Suprapubic skin (tissue), 4 donors: Measurements from ENCODE around the gene LHFPL6. TPM values are rescaled to one million over a fixed set of nuclear protein-coding genes. Genes with fewer than 3 reads are reported as not detected.

Experiments
- DNase-seq, 2 donors: peaks; one replicate each; pipeline ENCODE4 v3.0.0-alpha.2; 2019; ENCODE audit warnings: low spot score in 2 of 2
- H3K27ac ChIP-seq: fragments of 200-600 bp; sonication (generic); one replicate; pipeline ENCODE4 v1.5.1; 2019
- H3K27me3 ChIP-seq: fragments of 200-600 bp; sonication (generic); one replicate; pipeline ENCODE4 v1.5.1; 2019
- H3K36me3 ChIP-seq: fragments of 200-600 bp; sonication (generic); one replicate; pipeline ENCODE4 v1.5.1; 2019
- H3K4me1 ChIP-seq: fragments of 200-600 bp; sonication (generic); one replicate; pipeline ENCODE4 v1.5.1; 2019
- H3K4me3 ChIP-seq: fragments of 200-600 bp; sonication (generic); one replicate; pipeline ENCODE4 v1.5.1; 2019; ENCODE audit warnings: mild to moderate bottlenecking
- H3K9me3 ChIP-seq: fragments of 200-600 bp; sonication (generic); one replicate; pipeline ENCODE4 v1.5.1; 2019
- CTCF ChIP-seq, 2 donors: fragments of 200-600 bp in 1 of 2; fragments of 450-650 bp in 1 of 2; sonication (generic) in 1 of 2; IDR thresholded peaks; one replicate each; pipeline ENCODE4 v1.5.1; 2016 to 2019; ENCODE audit warnings: antibody characterized with exemption in 2 of 2, mild to moderate bottlenecking in 1 of 2, moderate library complexity in 1 of 2
- EP300 ChIP-seq: sonication (generic); formaldehyde crosslinking; IDR thresholded peaks from one replicate; pipeline ENCODE4 v1.6.1; 2017; ENCODE audit warnings: antibody characterized with exemption
- POLR2A ChIP-seq, 2 donors: fragments of 450-650 bp; IDR thresholded peaks; one replicate each; pipeline ENCODE4 v1.6.1; 2017; ENCODE audit warnings: antibody characterized with exemption in 2 of 2, mild to moderate bottlenecking in 2 of 2, moderate library complexity in 2 of 2
- POLR2AphosphoS5 ChIP-seq, 3 donors: sonication (generic); formaldehyde crosslinking; IDR thresholded peaks; one replicate each; pipeline ENCODE4 v1.6.1; 2017; ENCODE audit warnings: antibody characterized with exemption in 3 of 3
- WGBS: methylation state at CpG from one replicate; pipeline ENCODE4 v1.1.5; 2018; 5-methylcytosine and 5-hydroxymethylcytosine counted together
- total RNA-seq, 4 donors: library from RNA; depleted of rRNA; stranded (reverse); fragments of >200 nt; gene quantifications; one replicate each; pipeline ENCODE4 v1.1.0, GENCODE V29; 2016

Gene LHFPL6
- total RNA-seq, 4 donors from 2014 or later: 10.6 to 21.0 (median 15.6) TPM

DNA sequence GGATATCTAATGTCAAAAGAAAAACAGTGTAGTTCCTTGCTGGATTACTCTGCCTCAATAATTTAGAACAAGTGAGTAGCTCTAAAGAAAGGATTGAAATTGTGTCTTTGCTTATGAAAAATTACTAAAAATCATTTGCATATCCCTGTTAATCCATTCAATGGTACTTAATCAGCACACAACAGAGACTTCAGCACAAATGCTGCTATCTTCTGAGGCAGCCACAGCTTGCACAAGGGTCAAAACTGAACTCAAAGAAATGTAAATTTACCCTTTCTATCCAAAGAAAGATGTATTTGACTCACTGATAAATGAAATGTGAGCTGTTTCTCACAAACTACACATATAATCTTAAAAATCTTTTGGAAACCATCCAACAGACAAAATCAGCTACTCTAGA is 116.2 kb downstream of the LHFPL6 start:
- H3K9me3 ChIP-seq: no peaks in the 10 kb centered on the region
- no peaks in the 10 kb centered on the region for H3K36me3 ChIP-seq
- no peaks in the 10 kb centered on the region for H3K4me1 ChIP-seq
- DNase-seq: no peak
- H3K27me3 ChIP-seq: no peaks in the 10 kb centered on the region
- no peak overlapping the region for H3K4me3 ChIP-seq
- TF ChIP-seq EP300: no peak
- TF ChIP-seq POLR2A (IDR thresholded peaks at IDR 0.05): no peak
- no peak for TF ChIP-seq CTCF (IDR thresholded peaks at IDR 0.05)
- no peak for TF ChIP-seq POLR2AphosphoS5 (IDR thresholded peaks at IDR 0.05)
- no peak overlapping the region for H3K27ac ChIP-seq

- Histone ChIP-seq H3K36me3 (no peaks in the 10 kb centered on the region), H3K4me3 (no peak overlapping the region), H3K27ac (no peak overlapping the region), H3K27me3 (no peaks in the 10 kb centered on the region), H3K4me1 (no peaks in the 10 kb centered on the region), H3K9me3 (no peaks in the 10 kb centered on the region)
- DNase-seq: no peak
- TF ChIP-seq POLR2AphosphoS5 (IDR thresholded peaks at IDR 0.05) (no peak), EP300 (no peak), POLR2A (IDR thresholded peaks at IDR 0.05) (no peak), CTCF (IDR thresholded peaks at IDR 0.05) (no peak)
Measured at GRCh38 chr13:39485314-39485700, 117.7 kb downstream of the LHFPL6 start.

DNA sequence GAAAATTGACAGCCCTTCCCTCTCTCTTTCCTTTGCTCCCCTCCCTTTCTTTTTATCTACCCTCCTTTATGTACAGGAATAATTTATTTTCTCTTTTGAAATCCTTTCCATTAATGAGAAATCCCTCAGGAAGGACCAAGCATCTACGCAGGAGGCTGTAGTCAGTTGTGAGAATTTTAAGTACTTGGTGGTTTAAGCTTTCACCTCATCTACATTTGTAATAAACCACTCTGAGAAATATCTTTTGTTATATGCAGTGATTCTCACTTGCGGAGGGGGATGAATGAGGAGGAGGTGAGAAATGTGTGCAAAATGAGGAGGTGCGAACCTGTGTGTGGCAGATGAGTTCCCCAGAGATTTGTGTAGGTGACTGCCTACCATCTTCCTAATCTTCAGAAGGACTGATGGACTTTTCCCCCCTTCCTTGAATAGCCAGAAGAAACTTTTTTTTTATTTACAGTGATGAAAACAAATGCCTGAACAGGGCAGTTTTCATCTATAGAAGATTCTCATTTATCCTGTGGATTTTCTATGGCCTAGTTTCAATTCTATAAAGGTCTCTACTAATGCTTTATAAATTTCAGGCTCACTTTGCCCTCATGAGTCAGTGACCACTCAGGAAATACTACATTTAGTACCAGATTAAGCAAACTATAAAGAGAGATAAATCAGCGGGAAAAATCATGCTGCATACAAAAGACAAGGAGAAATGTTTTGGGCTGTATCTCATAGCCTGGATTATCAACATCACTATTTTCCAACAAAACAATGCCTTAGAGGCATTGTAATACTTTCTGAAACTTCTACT is 118.3 kb downstream of the LHFPL6 start:
- WGBS: 90% methylated on average over 4 of the region's 4 CpGs
- no peak for TF ChIP-seq EP300
- no peak for TF ChIP-seq CTCF (IDR thresholded peaks at IDR 0.05)
- no peak for TF ChIP-seq POLR2AphosphoS5 (IDR thresholded peaks at IDR 0.05)
- no peak for TF ChIP-seq POLR2A (IDR thresholded peaks at IDR 0.05)

GRCh38 chr13:39483326-39483725 is 119.7 kb downstream of the LHFPL6 start:
- no peaks in the 10 kb centered on the region for H3K36me3 ChIP-seq
- H3K9me3 ChIP-seq: no peaks in the 10 kb centered on the region
- H3K27me3 ChIP-seq: no peaks in the 10 kb centered on the region
- H3K27ac ChIP-seq: no peak overlapping the region
- no peaks in the 10 kb centered on the region for H3K4me1 ChIP-seq
- no peak overlapping the region for H3K4me3 ChIP-seq
- TF ChIP-seq EP300 (no peak), POLR2A (IDR thresholded peaks at IDR 0.05) (no peak), POLR2AphosphoS5 (IDR thresholded peaks at IDR 0.05) (no peak), CTCF (IDR thresholded peaks at IDR 0.05) (no peak)
- DNase-seq: no peak

More for the DNA sequence above, 118.3 kb downstream of the LHFPL6 start:
- no peak for DNase-seq
- no peaks in the 10 kb centered on the region for H3K36me3 ChIP-seq
- no peak overlapping the region for H3K27ac ChIP-seq
- no peaks in the 10 kb centered on the region for H3K4me1 ChIP-seq
- no peaks in the 10 kb centered on the region for H3K9me3 ChIP-seq
- H3K27me3 ChIP-seq: no peaks in the 10 kb centered on the region
- H3K4me3 ChIP-seq: no peak overlapping the region

GRCh38 chr13:39481491-39481890 is 121.5 kb downstream of the LHFPL6 start:
- 74% methylated on average over 3 of the region's 3 CpGs for WGBS
- no peaks in the 10 kb centered on the region for H3K4me1 ChIP-seq
- H3K4me3 ChIP-seq: no peak overlapping the region
- H3K27ac ChIP-seq: no peak overlapping the region
- TF ChIP-seq EP300 (no peak), CTCF (IDR thresholded peaks at IDR 0.05) (no peak)
- no peaks in the 10 kb centered on the region for H3K27me3 ChIP-seq
- H3K36me3 ChIP-seq: no peaks in the 10 kb centered on the region
- H3K9me3 ChIP-seq: no peaks in the 10 kb centered on the region
- DNase-seq: no peak
